WI38 (cell line): ENCODE results near the gene SLC41A3.

Source experiments
- H3K4me3 ChIP-seq: 2 replicates; pipeline ENCODE4 v1.5.1; 2011; ENCODE audit warnings: low read depth, mild to moderate bottlenecking, control low read depth, low read length
- TF ChIP-seq, protein P1 (sequence below): IDR thresholded peaks from 2 replicates; pipeline ENCODE4 v1.5.1; 2012; ENCODE audit warnings: low read depth, mild to moderate bottlenecking, control low read depth, low read length

The SLC41A3 gene

DNA sequence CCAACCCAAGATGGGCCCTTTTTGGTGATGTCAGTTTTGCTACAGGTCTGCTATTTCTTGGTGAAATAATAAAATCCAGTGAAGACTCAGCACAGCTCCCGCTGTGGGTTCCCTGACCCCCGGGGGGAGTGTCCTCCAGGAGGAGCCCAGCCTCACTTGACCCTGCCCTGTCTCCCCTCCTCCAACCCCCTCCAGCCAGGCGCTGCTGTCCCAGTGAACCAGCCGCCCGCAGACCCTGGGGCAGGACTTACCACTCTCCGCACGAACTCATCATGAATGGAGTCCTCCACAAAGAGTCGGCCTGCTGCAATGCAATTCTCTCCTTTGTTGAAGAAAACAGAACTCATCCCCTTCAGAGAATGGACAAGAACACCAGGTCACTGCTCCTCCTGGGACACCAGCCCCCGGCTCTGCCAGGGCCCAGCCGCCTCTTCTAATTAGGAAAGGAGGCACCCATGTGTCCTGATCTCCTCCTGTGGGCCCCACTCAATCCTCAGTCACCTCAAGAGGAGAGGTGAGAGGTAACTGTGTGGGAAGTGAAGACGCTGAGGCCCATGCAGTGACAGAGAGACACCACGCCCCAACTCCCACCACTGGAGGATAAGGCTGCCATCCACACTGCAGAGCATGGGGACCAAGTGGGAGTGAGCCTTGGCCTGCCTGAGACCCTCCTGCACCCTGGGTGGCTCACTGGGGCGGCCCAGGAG is 28.8 kb upstream of the SLC41A3 start:
- TF ChIP-seq, protein P1, sequence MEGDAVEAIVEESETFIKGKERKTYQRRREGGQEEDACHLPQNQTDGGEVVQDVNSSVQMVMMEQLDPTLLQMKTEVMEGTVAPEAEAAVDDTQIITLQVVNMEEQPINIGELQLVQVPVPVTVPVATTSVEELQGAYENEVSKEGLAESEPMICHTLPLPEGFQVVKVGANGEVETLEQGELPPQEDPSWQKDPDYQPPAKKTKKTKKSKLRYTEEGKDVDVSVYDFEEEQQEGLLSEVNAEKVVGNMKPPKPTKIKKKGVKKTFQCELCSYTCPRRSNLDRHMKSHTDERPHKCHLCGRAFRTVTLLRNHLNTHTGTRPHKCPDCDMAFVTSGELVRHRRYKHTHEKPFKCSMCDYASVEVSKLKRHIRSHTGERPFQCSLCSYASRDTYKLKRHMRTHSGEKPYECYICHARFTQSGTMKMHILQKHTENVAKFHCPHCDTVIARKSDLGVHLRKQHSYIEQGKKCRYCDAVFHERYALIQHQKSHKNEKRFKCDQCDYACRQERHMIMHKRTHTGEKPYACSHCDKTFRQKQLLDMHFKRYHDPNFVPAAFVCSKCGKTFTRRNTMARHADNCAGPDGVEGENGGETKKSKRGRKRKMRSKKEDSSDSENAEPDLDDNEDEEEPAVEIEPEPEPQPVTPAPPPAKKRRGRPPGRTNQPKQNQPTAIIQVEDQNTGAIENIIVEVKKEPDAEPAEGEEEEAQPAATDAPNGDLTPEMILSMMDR, result no peak
- H3K4me3 ChIP-seq, result no peak overlapping the region

DNA sequence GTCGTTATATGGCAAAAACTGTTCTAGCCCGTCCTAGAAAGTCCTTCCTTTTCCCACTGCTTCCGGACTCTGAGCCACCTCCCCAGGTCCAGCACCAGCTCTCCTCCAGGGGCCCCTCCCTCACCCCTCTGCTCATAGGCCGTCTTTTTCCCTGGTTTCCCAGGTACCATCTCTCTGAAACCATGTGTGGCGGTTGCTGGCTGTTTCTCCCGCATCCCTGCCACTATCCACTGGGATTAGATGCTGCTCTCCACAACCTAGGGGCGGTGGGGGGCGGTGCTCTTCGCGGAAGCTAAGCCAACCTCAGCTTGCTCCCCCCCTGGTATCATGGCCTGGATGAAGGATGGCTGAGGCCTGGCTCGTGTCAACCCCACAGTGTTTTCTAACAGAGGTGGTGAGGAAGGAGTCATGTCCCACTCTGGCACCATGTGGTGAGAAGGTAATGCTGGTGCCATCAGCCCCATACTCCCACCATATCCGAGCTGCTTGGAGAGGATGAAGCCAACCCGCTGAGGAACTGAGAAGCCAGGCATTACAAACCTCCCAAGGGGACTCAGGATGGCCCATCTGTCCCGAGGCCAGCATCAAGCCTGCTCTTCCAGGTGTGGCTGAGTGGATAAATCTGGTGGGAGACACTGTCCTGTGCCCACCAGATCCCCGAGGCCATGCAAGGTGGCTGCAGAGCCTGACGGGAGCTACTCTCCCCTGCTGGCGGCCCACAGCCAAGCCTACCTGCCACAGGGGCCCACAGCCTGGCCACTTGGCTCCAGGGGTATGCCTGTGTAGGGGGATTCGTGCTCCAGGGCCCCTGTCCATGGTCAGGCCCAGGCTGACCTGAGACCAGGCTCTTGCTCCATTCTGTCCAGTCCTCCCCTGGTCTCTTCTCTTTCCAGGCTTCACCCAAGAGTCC is 27.9 kb upstream of the SLC41A3 start:
- H3K4me3 ChIP-seq, result no peak overlapping the region
- TF ChIP-seq, protein P1, result no peak

DNA sequence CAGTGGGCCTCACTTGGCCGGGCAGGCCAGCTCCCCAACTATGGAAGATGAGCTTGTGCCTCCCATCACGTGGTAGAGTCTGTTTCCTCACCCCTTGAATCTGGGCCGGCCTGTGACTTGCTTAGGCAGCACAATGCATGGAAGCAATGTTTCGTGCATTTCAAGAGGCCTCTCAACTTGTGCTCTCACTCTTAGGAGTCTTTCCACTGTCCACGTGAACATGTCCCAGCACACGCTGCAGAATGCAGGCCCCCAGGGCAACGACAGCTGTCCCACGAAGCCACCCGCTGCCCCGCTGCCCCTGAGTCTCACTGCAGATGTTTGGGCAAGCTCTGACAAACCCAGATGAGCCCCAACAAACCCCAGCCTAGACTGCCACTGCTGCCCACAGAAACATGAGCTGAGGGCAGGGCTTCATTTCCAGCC is 27.2 kb upstream of the SLC41A3 start:
- H3K4me3 ChIP-seq, result no peak overlapping the region

DNA sequence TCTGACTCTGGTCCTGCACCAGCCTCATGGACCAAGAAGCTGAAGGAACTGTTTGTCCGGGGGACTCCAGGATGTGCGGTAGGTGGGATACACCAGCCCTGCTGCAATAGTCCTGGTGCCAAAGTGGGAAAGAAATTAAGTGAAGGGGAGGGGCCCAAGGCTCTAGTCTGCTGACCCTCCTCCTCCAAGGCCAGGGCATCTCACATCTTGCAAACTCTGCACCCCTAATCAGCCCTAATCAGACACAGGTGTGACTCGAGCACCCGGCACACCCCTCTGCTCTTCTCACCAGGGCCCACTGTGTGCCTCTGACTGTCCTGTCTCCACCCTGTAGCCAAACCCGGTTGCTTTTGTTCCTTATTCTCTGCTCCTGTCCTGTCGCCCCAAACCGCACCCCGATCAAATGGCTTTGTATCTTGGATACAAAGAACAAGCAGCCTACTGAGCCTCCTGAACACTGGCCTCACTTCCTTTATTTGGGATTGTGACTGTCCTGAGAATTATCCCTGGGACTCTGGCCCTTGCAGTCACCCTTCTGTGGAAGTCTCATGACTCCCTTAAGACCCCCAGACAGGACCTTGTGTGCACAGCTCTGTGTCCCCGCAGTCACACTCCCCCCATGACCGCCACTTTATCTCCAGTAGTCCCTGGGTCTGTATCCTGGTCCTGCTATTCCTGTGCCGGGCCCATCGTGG is 26.7 kb upstream of the SLC41A3 start:
- no peak overlapping the region for H3K4me3 ChIP-seq
- TF ChIP-seq, protein P1, result no peak

More for the DNA sequence above, 27.2 kb upstream of the SLC41A3 start:
- TF ChIP-seq, protein P1, result no peak

DNA sequence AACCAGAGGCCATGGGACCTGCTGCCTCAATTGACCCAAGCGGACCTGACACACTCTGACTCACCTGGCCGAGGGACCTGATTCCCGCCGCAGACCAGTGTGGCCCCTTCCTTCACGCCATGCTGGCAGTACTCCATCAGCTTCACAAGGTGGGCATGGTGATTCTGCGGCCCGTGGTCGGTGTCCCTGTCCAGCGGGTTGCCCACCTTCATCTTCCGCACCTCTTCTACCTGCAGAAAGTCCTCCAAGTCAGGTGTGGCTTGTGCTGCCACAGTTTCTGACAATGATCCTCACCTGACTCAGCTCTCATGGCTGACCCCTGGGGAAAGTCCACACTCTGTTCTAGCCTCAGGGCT is 25.9 kb upstream of the SLC41A3 start:
- TF ChIP-seq, protein P1, result no peak

DNA sequence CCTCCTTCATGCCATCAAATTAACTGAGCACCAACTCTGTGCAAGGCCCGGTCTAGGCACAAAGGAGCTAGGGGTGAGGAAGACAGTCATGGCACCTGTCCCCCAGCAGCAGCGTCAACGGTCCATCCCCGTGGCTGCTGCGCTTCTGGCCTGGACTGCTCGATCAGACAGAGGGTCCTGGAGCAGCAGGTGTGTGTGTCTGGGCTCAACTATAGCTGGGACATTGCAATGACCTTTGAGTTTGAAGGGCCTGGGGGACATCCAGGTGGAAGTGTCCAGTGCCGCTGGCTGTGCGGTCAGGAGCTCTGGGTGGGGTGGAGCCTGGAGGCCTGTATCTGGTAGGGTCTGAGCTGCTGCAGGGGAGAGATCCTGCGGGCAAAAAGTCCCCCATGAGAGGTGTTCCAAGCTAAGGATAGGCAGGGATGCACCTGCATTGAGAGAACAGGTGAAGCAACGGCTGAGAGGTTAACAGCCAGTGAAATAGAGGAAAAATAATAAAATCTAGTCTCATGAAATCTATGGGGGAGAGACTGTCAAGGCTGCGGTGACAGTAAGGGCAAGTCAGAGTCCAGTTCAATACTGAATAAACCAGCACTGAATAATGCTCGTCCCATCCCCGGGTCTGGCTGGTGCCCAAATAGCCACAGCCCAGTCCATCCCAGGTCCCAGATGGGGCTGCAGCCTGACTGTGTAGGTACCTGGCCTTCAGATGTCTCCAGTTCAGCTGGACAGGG is 25.4 kb upstream of the SLC41A3 start:
- no peak overlapping the region for H3K4me3 ChIP-seq
- TF ChIP-seq, protein P1, result no peak

More for the DNA sequence above, 25.9 kb upstream of the SLC41A3 start:
- H3K4me3 ChIP-seq, result no peak overlapping the region
